Activated CD4-positive, alpha-beta T cell treated with anti-CD3 and anti-CD28 coated beads for 1 hour (primary cell): ENCODE results near the gene PRXL2B.
"Not testable (repeated sequence)": the region's sequence is repeated elsewhere in the genome, so short reads cannot be mapped to it uniquely, and the experiment has no call there.

Source experiments
- DNase-seq: peaks from one replicate; pipeline ENCODE4 v3.0.0-alpha.2; 2020

The PRXL2B gene

GRCh38 chr1:2566101-2567045 is 20.2 kb upstream of the PRXL2B start:
- no peak for DNase-seq

GRCh38 chr1:2567083-2567679 is 19.4 kb upstream of the PRXL2B start:
- DNase-seq: no peak

- DNase-seq: not testable (repeated sequence)
These were observed 18.3 kb upstream of the PRXL2B start for GRCh38 chr1:2568187-2568816.

GRCh38 chr1:2569060-2569459 is 17.5 kb upstream of the PRXL2B start:
- DNase-seq: no peak

GRCh38 chr1:2569703-2570102 is 16.9 kb upstream of the PRXL2B start:
- not testable (repeated sequence) for DNase-seq

- DNase-seq: no peak
These were observed 16.2 kb upstream of the PRXL2B start for GRCh38 chr1:2570332-2570731.

GRCh38 chr1:2571348-2571747 is 15.2 kb upstream of the PRXL2B start:
- no peak for DNase-seq

GRCh38 chr1:2573250-2573920 is 13.2 kb upstream of the PRXL2B start:
- DNase-seq: no peak

GRCh38 chr1:2574350-2574749 is 12.2 kb upstream of the PRXL2B start:
- DNase-seq: no peak

GRCh38 chr1:2575801-2576663 is 10.5 kb upstream of the PRXL2B start:
- DNase-seq: no peak

GRCh38 chr1:2577565-2578075 is 9.0 kb upstream of the PRXL2B start:
- peak; percentile 37 for DNase-seq

- no peak for DNase-seq
These were observed 7.8 kb upstream of the PRXL2B start for GRCh38 chr1:2578758-2579118.

- no peak for DNase-seq
These were observed 5.9 kb upstream of the PRXL2B start for GRCh38 chr1:2580691-2581090.

GRCh38 chr1:2582391-2582790 is 4.2 kb upstream of the PRXL2B start:
- DNase-seq: no peak

GRCh38 chr1:2583331-2583791 is 3.2 kb upstream of the PRXL2B start:
- no peak for DNase-seq

- DNase-seq: no peak
These were observed 2.7 kb upstream of the PRXL2B start for GRCh38 chr1:2583871-2584351.

- DNase-seq: no peak
These were observed 1.8 kb upstream of the PRXL2B start for GRCh38 chr1:2584686-2585317.

- peak; percentile 48 for DNase-seq
These were observed 1.1 kb upstream of the PRXL2B start for GRCh38 chr1:2585318-2586092.

GRCh38 chr1:2587071-2587859 is 688 bp downstream of the PRXL2B start:
- DNase-seq: no peak
